Measurements from ENCODE around the gene BIRC7. TPM values are rescaled to one million over a fixed set of nuclear protein-coding genes. Genes with fewer than 3 reads are reported as not detected.

Gene BIRC7
- total RNA-seq, 1 donor from 2014 or later: not detected

DNA sequence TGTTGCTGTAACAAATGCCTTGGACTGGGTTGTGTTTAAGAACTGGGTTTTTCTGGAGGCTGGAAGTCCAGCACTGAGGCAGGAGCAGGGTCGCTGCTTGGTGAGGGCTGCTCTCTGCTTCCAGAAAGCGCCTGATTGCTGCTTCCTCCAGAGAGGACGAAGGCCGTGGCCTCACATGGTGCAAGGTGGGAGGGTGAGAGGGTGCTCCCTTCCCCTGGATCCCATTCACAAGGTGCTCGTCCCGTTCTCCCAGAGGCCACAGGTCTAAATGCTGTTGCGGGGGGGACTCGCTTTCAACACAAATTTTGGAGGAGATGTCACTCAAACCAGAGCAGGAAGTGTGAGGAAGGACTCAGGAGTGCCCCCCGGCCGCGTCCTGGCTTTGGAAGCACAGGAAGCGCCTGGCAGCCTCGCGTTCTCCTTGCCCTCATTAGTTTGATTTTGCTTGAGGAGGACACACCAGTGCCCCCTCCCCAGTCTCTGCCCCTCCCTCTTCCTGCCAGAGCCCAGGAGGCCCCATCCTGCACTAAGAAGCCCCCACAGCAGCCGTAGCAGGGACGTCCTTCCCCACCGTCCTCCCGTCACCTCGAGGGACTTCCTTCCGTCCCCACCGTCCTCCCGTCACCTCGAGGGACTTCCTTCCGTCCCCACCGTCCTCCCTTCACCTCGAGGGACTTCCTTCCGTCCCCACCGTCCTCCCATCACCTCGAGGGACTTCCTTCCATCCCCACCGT, 26.3 kb downstream of the BIRC7 start:
- FAIRE-seq (no peak), DNase-seq (ENCODE audit: low spot score in 2 of 2) (no peak)

DNA sequence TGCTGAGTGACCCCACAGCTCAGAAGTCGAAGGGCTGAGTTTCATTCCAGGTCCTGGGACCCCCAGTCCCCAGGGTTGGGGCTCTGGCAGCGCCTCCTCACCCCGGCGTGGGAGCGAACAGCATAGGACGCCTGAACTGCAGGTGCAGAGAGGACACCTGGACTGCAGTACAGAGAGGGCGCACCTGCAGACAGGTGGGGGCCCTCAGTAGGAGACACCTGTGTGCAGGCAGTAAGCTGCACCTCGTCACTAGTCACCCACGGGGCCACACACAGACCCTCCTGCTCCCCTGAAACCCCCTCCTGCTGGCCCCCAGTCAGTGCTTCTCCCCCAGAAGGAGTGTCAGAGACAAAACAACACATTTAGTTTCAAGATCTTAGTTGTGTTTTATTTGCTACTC, 27.1 kb downstream of the BIRC7 start:
- DNase-seq (ENCODE audit: low spot score in 2 of 2): no peak
- FAIRE-seq: no peak

GRCh38 chr20:63264000-63264399, 28.3 kb downstream of the BIRC7 start:
- FAIRE-seq (no peak), DNase-seq (ENCODE audit: low spot score in 2 of 2) (no peak)

GRCh38 chr20:63264519-63264918, 28.8 kb downstream of the BIRC7 start:
- DNase-seq (ENCODE audit: low spot score in 2 of 2): no peak
- FAIRE-seq: no peak

GRCh38 chr20:63265891-63266515, 30.3 kb downstream of the BIRC7 start:
- FAIRE-seq: no peak
- DNase-seq (ENCODE audit: low spot score in 2 of 2): no peak

- FAIRE-seq (no peak), DNase-seq (ENCODE audit: low spot score in 2 of 2) (no peak)
Measured at GRCh38 chr20:63267691-63268090, 32.0 kb downstream of the BIRC7 start.

- DNase-seq (ENCODE audit: low spot score in 2 of 2): no peak
- no peak for FAIRE-seq
Measured at GRCh38 chr20:63268256-63268655, 32.6 kb downstream of the BIRC7 start.

DNA sequence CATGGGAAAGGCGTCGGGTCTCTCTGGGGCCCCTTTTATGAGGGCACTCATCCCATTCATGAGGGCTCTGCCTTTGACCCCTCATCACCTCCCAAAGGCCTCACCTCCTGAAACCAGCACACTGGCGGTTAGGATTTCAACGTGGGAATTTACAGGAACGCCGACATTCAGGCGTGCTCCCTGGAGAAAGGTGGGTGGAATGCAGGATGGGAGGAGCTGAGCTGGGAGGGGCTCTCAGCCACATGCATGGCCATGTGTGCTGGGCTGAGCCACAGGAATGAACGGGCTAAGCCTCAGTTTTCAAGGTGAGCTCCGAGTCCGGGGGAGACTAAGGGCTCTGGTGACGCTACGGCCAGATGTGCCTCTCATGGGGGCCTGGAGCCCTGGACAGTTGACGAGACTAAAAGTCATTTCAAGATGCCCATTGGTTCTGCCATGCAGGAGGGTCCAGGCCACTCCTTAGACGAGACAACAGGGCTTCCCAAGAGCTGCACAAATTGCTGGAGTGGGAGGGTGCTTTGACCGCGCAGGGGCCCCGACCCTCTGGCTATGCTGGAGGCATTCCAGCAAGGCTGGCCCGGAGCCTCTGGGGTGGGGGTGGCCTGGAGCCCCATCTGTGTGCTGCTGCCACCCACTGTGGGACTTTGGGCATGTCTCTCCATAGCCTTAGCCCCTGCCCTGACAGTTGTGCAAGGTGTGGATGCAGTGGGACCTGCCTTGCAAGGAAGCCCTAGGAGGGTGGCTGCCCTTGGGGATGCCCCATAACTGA, 33.1 kb downstream of the BIRC7 start:
- FAIRE-seq (no peak), DNase-seq (ENCODE audit: low spot score in 2 of 2) (no peak)

DNA sequence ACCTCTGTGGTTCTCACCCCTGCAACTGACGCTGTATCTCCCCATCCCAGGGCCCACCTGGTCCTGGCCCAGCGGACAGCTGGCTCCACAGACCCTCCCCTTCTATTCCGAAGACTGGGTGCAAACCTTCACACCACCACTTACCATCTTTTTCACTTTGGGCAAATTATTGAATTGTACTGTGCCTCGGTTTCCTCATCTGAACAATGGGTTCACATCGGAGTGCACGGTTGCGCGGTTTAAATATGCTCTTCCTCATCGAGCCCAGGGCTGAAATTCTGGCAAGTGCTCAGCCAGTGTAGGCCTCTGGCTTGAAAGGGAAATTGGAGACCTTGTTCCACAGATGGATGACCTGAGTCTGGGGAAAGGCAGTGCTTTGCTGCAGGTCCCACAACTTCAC, 34.0 kb downstream of the BIRC7 start:
- FAIRE-seq (no peak), DNase-seq (ENCODE audit: low spot score in 2 of 2) (no peak)

GRCh38 chr20:63270606-63271325, 35.1 kb downstream of the BIRC7 start:
- FAIRE-seq (no peak), DNase-seq (ENCODE audit: low spot score in 2 of 2) (no peak)

- peak; percentile 97 to 99 for DNase-seq (ENCODE audit: low spot score in 2 of 2)
- FAIRE-seq: no peak
Measured at GRCh38 chr20:63272105-63273058, 36.7 kb downstream of the BIRC7 start, which contains the start of gene ARFGAP1. TSS of gene ARFGAP1 (plus strand) at chr20:63272813. CDS start at chr20:63275581, 2,768 bp downstream.

GRCh38 chr20:63273059-63273579, 37.4 kb downstream of the BIRC7 start:
- no peak for FAIRE-seq
- DNase-seq (ENCODE audit: low spot score in 2 of 2): no peak

- no peak for FAIRE-seq
- no peak for DNase-seq (ENCODE audit: low spot score in 2 of 2)
Measured at GRCh38 chr20:63273635-63274380, 38.1 kb downstream of the BIRC7 start.

- FAIRE-seq (no peak), DNase-seq (ENCODE audit: low spot score in 2 of 2) (no peak)
Measured at GRCh38 chr20:63274381-63275228, 38.9 kb downstream of the BIRC7 start.

DNA sequence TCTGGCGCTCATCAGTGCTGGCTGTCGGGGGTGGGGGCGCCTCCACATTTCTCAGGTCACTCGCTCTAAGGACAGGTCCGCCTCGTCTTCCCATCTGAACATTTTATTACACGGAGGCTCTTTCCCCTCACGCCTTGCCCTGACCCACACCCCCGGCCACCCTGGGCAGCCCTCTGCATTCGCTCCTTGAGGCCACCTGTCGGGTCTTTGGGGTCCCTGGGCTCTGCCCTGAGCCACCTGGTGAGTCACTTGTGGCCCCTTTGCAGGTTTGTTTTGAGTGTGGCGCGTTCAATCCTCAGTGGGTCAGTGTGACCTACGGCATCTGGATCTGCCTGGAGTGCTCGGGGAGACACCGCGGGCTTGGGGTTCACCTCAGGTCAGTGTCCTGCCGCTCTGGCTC, 40.1 kb downstream of the BIRC7 start:
- DNase-seq (ENCODE audit: low spot score in 2 of 2) (no peak), FAIRE-seq (no peak)

- DNase-seq (ENCODE audit: low spot score in 2 of 2) (no peak), FAIRE-seq (no peak)
Measured at GRCh38 chr20:63276956-63277355, 41.3 kb downstream of the BIRC7 start.

DNA sequence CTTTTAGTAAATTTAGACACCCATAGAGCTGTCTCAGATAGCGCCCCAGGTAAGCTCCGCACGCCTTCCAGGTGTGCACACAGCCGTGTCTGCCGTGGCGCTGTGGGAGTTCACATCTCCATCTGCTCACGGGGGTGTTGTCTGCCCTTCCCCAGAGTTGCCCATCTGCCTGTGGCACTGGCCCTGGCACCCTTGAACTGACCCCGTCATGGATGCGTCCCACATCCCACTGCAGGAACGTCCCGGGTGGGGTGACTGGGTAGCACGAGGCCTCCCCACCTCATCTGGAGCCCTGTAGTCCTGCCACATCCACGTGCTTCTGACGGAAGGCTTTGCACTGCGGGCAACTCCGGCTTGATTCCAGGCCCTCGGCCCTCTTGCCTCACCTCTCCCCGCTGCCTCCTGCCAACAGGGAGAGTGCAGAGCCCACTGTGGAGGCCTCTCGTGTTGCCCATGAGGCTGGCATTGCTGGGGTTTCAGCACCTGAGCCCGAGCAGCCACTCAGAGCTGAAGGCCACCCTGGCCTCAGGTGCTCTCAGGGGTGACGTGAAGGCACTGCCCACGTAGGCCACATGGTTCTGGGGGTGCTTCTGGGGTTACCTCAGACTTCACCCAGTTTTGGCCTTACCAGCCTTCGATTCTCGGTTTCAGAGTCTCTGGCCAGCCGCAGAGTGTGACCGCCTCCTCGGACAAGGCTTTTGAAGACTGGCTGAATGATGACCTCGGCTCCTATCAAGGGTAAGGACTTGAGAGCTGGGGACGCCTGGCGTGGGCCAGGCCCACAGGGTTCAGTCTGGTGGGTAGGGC, 42.0 kb downstream of the BIRC7 start:
- DNase-seq (ENCODE audit: low spot score in 2 of 2): no peak
- no peak for FAIRE-seq

All from frontal cortex (tissue), 4 donors.